PC-9 (cell line): ENCODE results near the gene KLC4.

Experiments used
- CTCF ChIP-seq: fragments of 200-600 bp; sonication (generic); conservative IDR thresholded peaks from 2 replicates; pipeline ENCODE4 v1.6.1; 2017; ENCODE audit warnings: mixed run types, antibody characterized with exemption, mild to moderate bottlenecking, moderate library complexity
- EZH2 ChIP-seq: fragments of 200-600 bp; sonication (generic); IDR thresholded peaks from 2 replicates; pipeline ENCODE4 v1.8.0; 2017; ENCODE audit warnings: antibody characterized with exemption, low read depth

DNA sequence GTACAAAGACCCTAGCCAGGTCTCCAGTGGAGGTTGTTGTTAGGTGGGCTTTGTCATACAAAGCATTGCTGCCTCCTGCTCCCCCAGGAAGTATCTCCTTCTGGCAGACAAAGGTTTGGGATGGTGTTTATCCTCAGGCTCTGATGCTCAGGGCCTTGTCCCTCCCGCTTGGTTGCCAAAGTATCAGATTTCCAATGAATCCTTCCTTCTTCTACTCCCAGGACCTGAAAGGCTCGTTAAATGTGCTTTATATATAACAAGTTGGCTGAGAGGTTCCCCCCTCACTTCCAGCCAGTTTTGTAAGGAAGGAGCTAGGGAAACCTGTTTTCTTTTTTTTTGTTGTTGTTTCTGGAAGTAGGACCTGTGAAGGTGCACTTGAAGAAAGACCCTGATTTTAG, 31.1 kb downstream of the KLC4 start:
- TF ChIP-seq CTCF (no peak), EZH2 (no peak)
